ENCODE results near the gene CLCN1.

Gene CLCN1

GRCh38 chr7:143303733-143304132 lies 12.2 kb upstream of the CLCN1 start:
- peaks cover 92% of the 10 kb centered on the region for H3K36me3 ChIP-seq (ENCODE audit: insufficient read depth, low read length)
- H3K4me1 ChIP-seq (ENCODE audit: insufficient read depth, low read length), result no peaks in the 10 kb centered on the region
- H3K9me3 ChIP-seq (ENCODE audit: low read length), result no peaks in the 10 kb centered on the region
- H3K27me3 ChIP-seq (ENCODE audit: insufficient read depth, low read length), result no peaks in the 10 kb centered on the region
- H3K4me3 ChIP-seq (ENCODE audit: low read length), result no peak overlapping the region
- H2AFZ ChIP-seq (ENCODE audit: low read depth, low read length), result no peak overlapping the region

GRCh38 chr7:143304938-143305337 lies 11.0 kb upstream of the CLCN1 start:
- no peaks in the 10 kb centered on the region for H3K4me1 ChIP-seq (ENCODE audit: insufficient read depth, low read length)
- no peaks in the 10 kb centered on the region for H3K9me3 ChIP-seq (ENCODE audit: low read length)
- H3K36me3 ChIP-seq (ENCODE audit: insufficient read depth, low read length), result peaks cover 87% of the 10 kb centered on the region

GRCh38 chr7:143305423-143306070 lies 10.4 kb upstream of the CLCN1 start:
- Histone ChIP-seq H2AFZ (ENCODE audit: low read depth, low read length) (no peak overlapping the region), H3K27me3 (ENCODE audit: insufficient read depth, low read length) (no peaks in the 10 kb centered on the region), H3K4me1 (ENCODE audit: insufficient read depth, low read length) (no peaks in the 10 kb centered on the region), H3K4me3 (ENCODE audit: low read length) (no peak overlapping the region), H3K9me3 (ENCODE audit: low read length) (peaks cover 2% of the 10 kb centered on the region), H3K36me3 (ENCODE audit: insufficient read depth, low read length) (peaks cover 82% of the 10 kb centered on the region)

More at GRCh38 chr7:143304938-143305337, 11.0 kb upstream of the CLCN1 start:
- no peaks in the 10 kb centered on the region for H3K27me3 ChIP-seq (ENCODE audit: insufficient read depth, low read length)
- H3K4me3 ChIP-seq (ENCODE audit: low read length), result no peak overlapping the region
- H2AFZ ChIP-seq (ENCODE audit: low read depth, low read length), result no peak overlapping the region

GRCh38 chr7:143308632-143309031 lies 7.3 kb upstream of the CLCN1 start:
- Histone ChIP-seq H2AFZ (ENCODE audit: low read depth, low read length) (no peak overlapping the region), H3K4me3 (ENCODE audit: low read length) (no peak overlapping the region), H3K36me3 (ENCODE audit: insufficient read depth, low read length) (peaks cover 57% of the 10 kb centered on the region), H3K27me3 (ENCODE audit: insufficient read depth, low read length) (no peaks in the 10 kb centered on the region), H3K4me1 (ENCODE audit: insufficient read depth, low read length) (no peaks in the 10 kb centered on the region), H3K9me3 (ENCODE audit: low read length) (peaks cover 2% of the 10 kb centered on the region)

GRCh38 chr7:143314127-143314526 lies 1.8 kb upstream of the CLCN1 start:
- no peak overlapping the region for H3K4me3 ChIP-seq (ENCODE audit: low read length)
- no peak overlapping the region for H2AFZ ChIP-seq (ENCODE audit: low read depth, low read length)
- no peaks in the 10 kb centered on the region for H3K27me3 ChIP-seq (ENCODE audit: insufficient read depth, low read length)
- peaks cover 2% of the 10 kb centered on the region for H3K9me3 ChIP-seq (ENCODE audit: low read length)
- peaks cover 9% of the 10 kb centered on the region for H3K36me3 ChIP-seq (ENCODE audit: insufficient read depth, low read length)
- no peaks in the 10 kb centered on the region for H3K4me1 ChIP-seq (ENCODE audit: insufficient read depth, low read length)

- Histone ChIP-seq H3K36me3 (ENCODE audit: insufficient read depth, low read length) (peaks cover 3% of the 10 kb centered on the region), H2AFZ (ENCODE audit: low read depth, low read length) (no peak overlapping the region), H3K27me3 (ENCODE audit: insufficient read depth, low read length) (no peaks in the 10 kb centered on the region), H3K4me3 (ENCODE audit: low read length) (no peak overlapping the region), H3K4me1 (ENCODE audit: insufficient read depth, low read length) (no peaks in the 10 kb centered on the region), H3K9me3 (ENCODE audit: low read length) (no peaks in the 10 kb centered on the region)
Measured at GRCh38 chr7:143316492-143316891, 581 bp downstream of the CLCN1 start.

GRCh38 chr7:143318661-143319060 lies 2.8 kb downstream of the CLCN1 start:
- no peaks in the 10 kb centered on the region for H3K27me3 ChIP-seq (ENCODE audit: insufficient read depth, low read length)
- H3K9me3 ChIP-seq (ENCODE audit: low read length), result no peaks in the 10 kb centered on the region
- no peak overlapping the region for H2AFZ ChIP-seq (ENCODE audit: low read depth, low read length)
- H3K36me3 ChIP-seq (ENCODE audit: insufficient read depth, low read length), result no peaks in the 10 kb centered on the region
- H3K4me3 ChIP-seq (ENCODE audit: low read length), result no peak overlapping the region
- peaks cover 5% of the 10 kb centered on the region for H3K4me1 ChIP-seq (ENCODE audit: insufficient read depth, low read length)

GRCh38 chr7:143320620-143321019 lies 4.7 kb downstream of the CLCN1 start:
- Histone ChIP-seq H3K4me3 (ENCODE audit: low read length) (no peak overlapping the region), H3K36me3 (ENCODE audit: insufficient read depth, low read length) (no peaks in the 10 kb centered on the region), H3K4me1 (ENCODE audit: insufficient read depth, low read length) (peaks cover 8% of the 10 kb centered on the region), H2AFZ (ENCODE audit: low read depth, low read length) (no peak overlapping the region), H3K27me3 (ENCODE audit: insufficient read depth, low read length) (no peaks in the 10 kb centered on the region), H3K9me3 (ENCODE audit: low read length) (no peaks in the 10 kb centered on the region)

- no peaks in the 10 kb centered on the region for H3K27me3 ChIP-seq (ENCODE audit: insufficient read depth, low read length)
- no peak overlapping the region for H3K4me3 ChIP-seq (ENCODE audit: low read length)
- H3K9me3 ChIP-seq (ENCODE audit: low read length), result no peaks in the 10 kb centered on the region
- peaks cover 8% of the 10 kb centered on the region for H3K4me1 ChIP-seq (ENCODE audit: insufficient read depth, low read length)
- H3K36me3 ChIP-seq (ENCODE audit: insufficient read depth, low read length), result no peaks in the 10 kb centered on the region
- no peak overlapping the region for H2AFZ ChIP-seq (ENCODE audit: low read depth, low read length)
Measured at GRCh38 chr7:143321242-143321641, 5.3 kb downstream of the CLCN1 start.

GRCh38 chr7:143321734-143322133 lies 5.8 kb downstream of the CLCN1 start:
- Histone ChIP-seq H3K36me3 (ENCODE audit: insufficient read depth, low read length) (no peaks in the 10 kb centered on the region), H3K4me3 (ENCODE audit: low read length) (no peak overlapping the region), H3K9me3 (ENCODE audit: low read length) (no peaks in the 10 kb centered on the region), H3K4me1 (ENCODE audit: insufficient read depth, low read length) (peaks cover 8% of the 10 kb centered on the region), H2AFZ (ENCODE audit: low read depth, low read length) (no peak overlapping the region), H3K27me3 (ENCODE audit: insufficient read depth, low read length) (no peaks in the 10 kb centered on the region)

GRCh38 chr7:143322760-143323633 lies 7.1 kb downstream of the CLCN1 start:
- H3K9me3 ChIP-seq (ENCODE audit: low read length), result no peaks in the 10 kb centered on the region
- H3K27me3 ChIP-seq (ENCODE audit: insufficient read depth, low read length), result no peaks in the 10 kb centered on the region
- no peaks in the 10 kb centered on the region for H3K36me3 ChIP-seq (ENCODE audit: insufficient read depth, low read length)
- H2AFZ ChIP-seq (ENCODE audit: low read depth, low read length), result no peak overlapping the region
- peaks cover 8% of the 10 kb centered on the region for H3K4me1 ChIP-seq (ENCODE audit: insufficient read depth, low read length)
- H3K4me3 ChIP-seq (ENCODE audit: low read length), result no peak overlapping the region

- Histone ChIP-seq H3K9me3 (ENCODE audit: low read length) (no peaks in the 10 kb centered on the region), H3K36me3 (ENCODE audit: insufficient read depth, low read length) (no peaks in the 10 kb centered on the region), H3K4me3 (ENCODE audit: low read length) (no peak overlapping the region), H3K4me1 (ENCODE audit: insufficient read depth, low read length) (peaks cover 8% of the 10 kb centered on the region), H2AFZ (ENCODE audit: low read depth, low read length) (no peak overlapping the region), H3K27me3 (ENCODE audit: insufficient read depth, low read length) (no peaks in the 10 kb centered on the region)
Measured at GRCh38 chr7:143323653-143324052, 7.7 kb downstream of the CLCN1 start.

GRCh38 chr7:143325240-143325639 lies 9.3 kb downstream of the CLCN1 start:
- H2AFZ ChIP-seq (ENCODE audit: low read depth, low read length), result no peak overlapping the region
- no peak overlapping the region for H3K4me3 ChIP-seq (ENCODE audit: low read length)
- H3K9me3 ChIP-seq (ENCODE audit: low read length), result no peaks in the 10 kb centered on the region
- H3K36me3 ChIP-seq (ENCODE audit: insufficient read depth, low read length), result no peaks in the 10 kb centered on the region
- H3K4me1 ChIP-seq (ENCODE audit: insufficient read depth, low read length), result peaks cover 8% of the 10 kb centered on the region
- no peaks in the 10 kb centered on the region for H3K27me3 ChIP-seq (ENCODE audit: insufficient read depth, low read length)

Measured in neuron (in vitro differentiated cells).